DOHH2 (cell line): ENCODE results near the gene KRT9.

Source experiments
- CTCF ChIP-seq: fragments of 200-600 bp; sonication (generic); IDR thresholded peaks from one replicate; pipeline ENCODE4 v1.5.1; 2014; ENCODE audit warnings: antibody characterized with exemption, mild to moderate bottlenecking, low read depth, low read length; ENCODE audit not compliant: poor library complexity, severe bottlenecking
- EZH2phosphoT487 ChIP-seq: fragments of 200-600 bp; sonication (generic); IDR thresholded peaks from 2 replicates; pipeline ENCODE4 v1.6.1; 2017; ENCODE audit warnings: borderline replicate concordance, mild to moderate bottlenecking, antibody characterized with exemption, low read length, moderate library complexity, mixed read lengths

GRCh38 chr17:41580244-41580575, 8.4 kb upstream of the KRT9 start:
- TF ChIP-seq CTCF = no peak
- no peak for TF ChIP-seq EZH2phosphoT487
